SK-N-SH treated with all-trans-retinoic acid at 6 μM for 48 hours (cell line): ENCODE measurements around the gene SLC1A7.

Experiments used
- CSDC2 ChIP-seq: fragments of 250-450 bp; sonication (Bioruptor Pico); IDR thresholded peaks from 2 replicates; pipeline ENCODE4 v1.5.0; 2020; ENCODE audit warnings: mild to moderate bottlenecking, moderate library complexity
- ESRRG ChIP-seq: fragments of 250-450 bp; sonication (Bioruptor Pico); IDR thresholded peaks from 2 replicates; pipeline ENCODE4 v1.6.1; 2021; ENCODE audit warnings: mild to moderate bottlenecking
- ISL1 ChIP-seq: fragments of 250-450 bp; sonication (Bioruptor Pico); IDR thresholded peaks from 2 replicates; pipeline ENCODE4 v2.1.2; 2022; ENCODE audit warnings: mild to moderate bottlenecking, moderate library complexity
- RARB ChIP-seq: fragments of 250-450 bp; sonication (Bioruptor Pico); IDR thresholded peaks from 2 replicates; pipeline ENCODE4 v1.8.0; 2021; ENCODE audit warnings: mild to moderate bottlenecking, moderate library complexity
- TOX ChIP-seq: fragments of 250-450 bp; sonication (Bioruptor Pico); IDR thresholded peaks from 2 replicates; pipeline ENCODE4 v1.8.0; 2021; ENCODE audit warnings: mild to moderate bottlenecking, moderate library complexity, borderline replicate concordance
- ZC3H10 ChIP-seq: fragments of 250-450 bp; sonication (Bioruptor Pico); IDR thresholded peaks from 2 replicates; pipeline ENCODE4 v1.5.1; 2021; ENCODE audit warnings: mild to moderate bottlenecking, moderate library complexity
- ZFP3 ChIP-seq: fragments of 250-450 bp; sonication (Bioruptor Pico); IDR thresholded peaks from 2 replicates; pipeline ENCODE4 v1.5.0; 2020; ENCODE audit warnings: mild to moderate bottlenecking, moderate library complexity
- ZFP30 ChIP-seq: fragments of 450-650 bp; formaldehyde crosslinking; IDR thresholded peaks from 2 replicates; pipeline ENCODE4 v1.5.0; 2022; ENCODE audit warnings: mild to moderate bottlenecking, moderate library complexity
- TF ChIP-seq, protein P1 (sequence below): fragments of 250-450 bp; sonication (Bioruptor Pico); IDR thresholded peaks from 2 replicates; pipeline ENCODE4 v1.8.0; 2020; ENCODE audit warnings: mild to moderate bottlenecking, moderate library complexity, borderline replicate concordance
- TF ChIP-seq, protein P2 (sequence below): fragments of 250-450 bp; sonication (Bioruptor Pico); IDR thresholded peaks from 2 replicates; pipeline ENCODE4 v1.5.1; 2021; ENCODE audit warnings: mild to moderate bottlenecking, moderate library complexity

DNA sequence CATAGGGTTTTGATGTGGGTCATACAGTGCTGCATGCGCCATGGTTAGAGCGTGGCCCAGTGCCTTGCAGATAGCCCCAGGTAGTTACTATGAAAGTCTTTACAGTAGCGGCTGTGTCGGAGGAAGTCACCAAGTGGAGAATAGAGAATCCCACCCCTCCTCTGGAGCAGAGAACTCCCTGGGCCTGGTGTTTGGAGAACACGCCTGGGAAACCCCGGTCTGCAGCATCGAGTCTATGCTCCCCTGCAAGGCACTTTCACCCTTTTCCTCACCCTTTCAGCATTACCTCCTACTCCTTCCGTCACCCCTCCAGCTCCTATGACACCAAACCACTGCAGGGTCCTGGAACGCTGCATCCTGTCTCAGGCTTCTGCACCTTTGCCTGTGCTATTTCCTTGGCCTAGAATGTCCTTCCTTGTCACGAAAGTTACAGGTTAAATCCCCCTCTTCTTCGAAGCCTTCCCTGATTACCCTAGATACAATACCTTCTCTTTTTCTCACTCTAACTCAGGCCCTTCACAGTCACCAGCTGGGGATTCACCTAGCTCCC lies 2.7 kb upstream of the SLC1A7 start:
- no peak for TF ChIP-seq ZFP3 (CRISPR knock-in tag)
- TF ChIP-seq, protein P1, sequence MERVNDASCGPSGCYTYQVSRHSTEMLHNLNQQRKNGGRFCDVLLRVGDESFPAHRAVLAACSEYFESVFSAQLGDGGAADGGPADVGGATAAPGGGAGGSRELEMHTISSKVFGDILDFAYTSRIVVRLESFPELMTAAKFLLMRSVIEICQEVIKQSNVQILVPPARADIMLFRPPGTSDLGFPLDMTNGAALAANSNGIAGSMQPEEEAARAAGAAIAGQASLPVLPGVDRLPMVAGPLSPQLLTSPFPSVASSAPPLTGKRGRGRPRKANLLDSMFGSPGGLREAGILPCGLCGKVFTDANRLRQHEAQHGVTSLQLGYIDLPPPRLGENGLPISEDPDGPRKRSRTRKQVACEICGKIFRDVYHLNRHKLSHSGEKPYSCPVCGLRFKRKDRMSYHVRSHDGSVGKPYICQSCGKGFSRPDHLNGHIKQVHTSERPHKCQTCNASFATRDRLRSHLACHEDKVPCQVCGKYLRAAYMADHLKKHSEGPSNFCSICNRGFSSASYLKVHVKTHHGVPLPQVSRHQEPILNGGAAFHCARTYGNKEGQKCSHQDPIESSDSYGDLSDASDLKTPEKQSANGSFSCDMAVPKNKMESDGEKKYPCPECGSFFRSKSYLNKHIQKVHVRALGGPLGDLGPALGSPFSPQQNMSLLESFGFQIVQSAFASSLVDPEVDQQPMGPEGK (CRISPR knock-in tag): no peak
- no peak for TF ChIP-seq ZFP30 (CRISPR knock-in tag)
- TF ChIP-seq TOX: no peak
- no peak for TF ChIP-seq CSDC2 (CRISPR knock-in tag)
- no peak for TF ChIP-seq ISL1 (CRISPR knock-in tag)
- no peak for TF ChIP-seq RARB (CRISPR knock-in tag)
- TF ChIP-seq, protein P2, sequence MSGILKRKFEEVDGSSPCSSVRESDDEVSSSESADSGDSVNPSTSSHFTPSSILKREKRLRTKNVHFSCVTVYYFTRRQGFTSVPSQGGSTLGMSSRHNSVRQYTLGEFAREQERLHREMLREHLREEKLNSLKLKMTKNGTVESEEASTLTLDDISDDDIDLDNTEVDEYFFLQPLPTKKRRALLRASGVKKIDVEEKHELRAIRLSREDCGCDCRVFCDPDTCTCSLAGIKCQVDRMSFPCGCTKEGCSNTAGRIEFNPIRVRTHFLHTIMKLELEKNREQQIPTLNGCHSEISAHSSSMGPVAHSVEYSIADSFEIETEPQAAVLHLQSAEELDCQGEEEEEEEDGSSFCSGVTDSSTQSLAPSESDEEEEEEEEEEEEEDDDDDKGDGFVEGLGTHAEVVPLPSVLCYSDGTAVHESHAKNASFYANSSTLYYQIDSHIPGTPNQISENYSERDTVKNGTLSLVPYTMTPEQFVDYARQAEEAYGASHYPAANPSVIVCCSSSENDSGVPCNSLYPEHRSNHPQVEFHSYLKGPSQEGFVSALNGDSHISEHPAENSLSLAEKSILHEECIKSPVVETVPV (CRISPR knock-in tag): no peak
- TF ChIP-seq ESRRG (CRISPR knock-in tag): no peak
- TF ChIP-seq ZC3H10 (CRISPR knock-in tag): no peak
